Measurements from ENCODE around the gene GALK1.
A peak's percentile ranks its signal among the peaks of the same experiment; 100 is the strongest.

The GALK1 gene

GRCh38 chr17:75722076-75722475, 42.9 kb downstream of the GALK1 start:
- Histone ChIP-seq H3K9me3 (replicated peaks in 1 of 11) (no peaks in the 10 kb centered on the region), H3K27ac (no peak overlapping the region), H3K4me1 (peaks cover 9 to 44% (median 26%) of the 10 kb centered on the region in 10 experiments; a peak in 17 of 20 replicates), H3K4me3 (no peak overlapping the region), H4K20me1 (0 out of 22 replicates have a peak, but pooled peaks cover 0 to 5% (median 0%) of the 10 kb centered on the region in 11 experiments), H3K36me3 (no peaks in the 10 kb centered on the region), H3K9ac (no peak overlapping the region), H3K27me3 (peaks cover 35 to 53% (median 46%) of the 10 kb centered on the region in 11 experiments), H3K4me2 (peak overlapping the region in 6 of 11 experiments; percentile 86 to 91 (median 88); a peak in 5 of 22 replicates)
- TF ChIP-seq Cebpa-rat (IDR thresholded peaks at IDR 0.05) = no peak

DNA sequence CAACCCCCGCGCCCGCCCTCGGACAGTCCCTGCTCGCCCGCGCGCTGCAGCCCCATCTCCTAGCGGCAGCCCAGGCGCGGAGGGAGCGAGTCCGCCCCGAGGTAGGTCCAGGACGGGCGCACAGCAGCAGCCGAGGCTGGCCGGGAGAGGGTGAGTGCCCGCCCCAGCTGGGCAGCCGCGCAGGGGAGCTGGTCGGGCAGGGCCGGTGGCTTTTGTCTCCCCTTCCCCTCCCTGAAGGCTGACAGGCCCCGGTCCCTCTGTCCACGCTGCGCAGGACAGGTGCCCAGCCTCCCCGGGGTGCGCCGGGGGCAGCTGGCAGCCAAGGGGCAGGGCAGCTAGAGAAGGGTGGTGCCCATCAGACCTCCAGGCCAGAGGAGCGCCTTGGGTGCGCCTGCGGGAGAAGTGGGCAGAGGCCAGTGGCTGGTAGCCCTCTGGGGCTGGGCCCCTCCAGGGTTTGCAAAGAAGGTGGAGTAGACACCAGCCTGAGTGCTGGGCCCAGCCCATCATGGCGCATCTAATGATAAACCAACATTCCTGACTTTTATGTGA, 43.5 kb downstream of the GALK1 start:
- no peak for TF ChIP-seq Cebpa-rat (IDR thresholded peaks at IDR 0.05)
- Histone ChIP-seq H3K4me3 (peak overlapping the region in 4 of 10 experiments; percentile 54 to 70 (median 60); a peak in 8 of 20 replicates), H3K36me3 (no peaks in the 10 kb centered on the region), H4K20me1 (0 out of 22 replicates have a peak, but pooled peaks cover 0 to 5% (median 0%) of the 10 kb centered on the region in 11 experiments), H3K27me3 (peaks cover 35 to 53% (median 46%) of the 10 kb centered on the region in 11 experiments), H3K4me2 (peak overlapping the region in 8 of 11 experiments; percentile 28 to 91 (median 87); a peak in 11 of 22 replicates), H3K27ac (no peak overlapping the region), H3K9me3 (replicated peaks in 1 of 11) (no peaks in the 10 kb centered on the region), H3K9ac (no peak overlapping the region), H3K4me1 (peaks cover 9 to 44% (median 26%) of the 10 kb centered on the region in 10 experiments; a peak in 18 of 20 replicates)

DNA sequence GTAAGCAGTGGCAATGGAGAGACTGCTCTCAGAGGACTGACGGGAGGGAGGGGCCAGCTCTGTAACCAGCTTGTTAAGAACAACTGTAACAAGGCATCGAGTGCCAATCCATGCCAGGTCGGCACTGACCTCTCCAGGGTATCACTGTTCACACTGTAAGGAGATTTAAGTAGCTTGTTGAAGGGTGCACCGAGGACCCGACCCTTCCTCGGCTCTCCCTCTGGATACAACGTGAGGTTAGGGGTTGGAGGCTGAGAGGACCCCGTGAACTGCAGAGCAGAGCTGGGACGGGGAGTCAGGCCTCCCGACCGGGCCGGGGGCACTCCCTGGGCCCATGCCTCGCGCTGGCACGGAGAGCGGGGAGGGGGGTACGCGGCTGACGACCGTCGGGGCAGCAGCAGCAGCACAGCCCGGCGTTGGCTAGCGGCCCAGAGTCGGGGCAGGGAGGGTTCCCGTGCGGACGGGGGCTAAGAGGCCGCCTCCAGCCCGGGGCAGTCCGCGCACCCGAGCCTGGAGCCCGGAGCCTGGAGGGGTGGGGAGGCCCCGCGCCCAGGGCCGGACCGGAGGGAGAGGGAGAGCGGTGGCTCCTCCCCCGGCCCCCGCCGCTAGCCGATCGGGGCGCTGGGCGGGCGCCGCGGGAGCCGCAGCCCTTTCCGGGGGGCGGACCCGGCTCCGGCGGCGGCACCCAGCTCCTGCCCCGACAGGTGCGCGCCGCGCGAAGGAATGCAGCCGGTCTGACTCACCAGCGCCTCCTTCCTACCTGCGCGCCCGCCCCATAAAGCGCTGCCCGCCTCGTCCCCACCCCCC, 44.1 kb downstream of the GALK1 start, which contains the start of gene ITGB4:
Gene ITGB4, plus strand, starts transcription at position 804 of the 807 bp plus-strand sequence. CDS start 3,245 bp downstream, outside the sequence.
- H3K9me3 ChIP-seq (replicated peaks in 1 of 11) = no peaks in the 10 kb centered on the region
- peaks cover 9 to 44% (median 28%) of the 10 kb centered on the region in 10 experiments; a peak in 18 of 20 replicates for H3K4me1 ChIP-seq
- no peak within 1 kb of the TSS; a peak in 3 of 22 replicates for H3K27ac ChIP-seq
- H3K4me3 ChIP-seq = peak within 1 kb of the TSS; percentile 53 to 70 (median 56)
- 0 out of 22 replicates have a peak, but pooled peaks cover 0 to 5% (median 0%) of the 10 kb centered on the region in 11 experiments for H4K20me1 ChIP-seq
- peaks cover 35 to 53% (median 46%) of the 10 kb centered on the region in 11 experiments for H3K27me3 ChIP-seq
- no peak for TF ChIP-seq Cebpa-rat (IDR thresholded peaks at IDR 0.05)
- peak within 1 kb of the TSS; percentile 35 to 73 (median 64); a peak in 20 of 22 replicates for H3K9ac ChIP-seq
- H3K36me3 ChIP-seq = no peaks in the 10 kb centered on the region
- peak within 1 kb of the TSS; percentile 69 to 94 (median 88) for H3K4me2 ChIP-seq

- Histone ChIP-seq H3K27me3 (peaks cover 35 to 53% (median 46%) of the 10 kb centered on the region in 11 experiments), H3K4me1 (peaks cover 9 to 38% (median 24%) of the 10 kb centered on the region in 10 experiments; a peak in 18 of 20 replicates), H3K9me3 (replicated peaks in 1 of 11) (no peaks in the 10 kb centered on the region), H3K4me3 (no peak overlapping the region), H3K4me2 (no peak overlapping the region), H3K36me3 (no peaks in the 10 kb centered on the region), H4K20me1 (0 out of 22 replicates have a peak, but pooled peaks cover 0 to 5% (median 0%) of the 10 kb centered on the region in 11 experiments), H3K27ac (no peak overlapping the region), H3K9ac (no peak overlapping the region)
- TF ChIP-seq Cebpa-rat (IDR thresholded peaks at IDR 0.05) = no peak
Measured at GRCh38 chr17:75719732-75720131, 45.3 kb downstream of the GALK1 start.

DNA sequence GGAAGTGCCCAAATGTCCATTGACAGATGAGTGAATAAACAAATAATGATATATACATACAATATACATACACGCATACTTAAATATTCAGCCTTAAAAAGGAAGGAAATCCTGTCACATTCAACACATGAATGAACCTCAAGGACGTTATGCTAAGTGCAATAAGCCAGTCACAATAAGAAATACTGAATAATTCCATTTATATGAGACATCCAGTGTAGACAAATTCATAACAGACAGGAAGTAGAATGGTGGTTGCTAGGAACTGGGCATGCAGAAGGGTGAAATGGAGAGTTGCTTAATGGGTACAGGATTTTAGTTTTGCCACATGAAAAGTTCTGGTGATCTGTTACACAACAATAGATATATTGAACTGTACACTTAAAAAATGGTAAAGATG, 52.5 kb downstream of the GALK1 start:
- Histone ChIP-seq H3K4me3 (no peak overlapping the region), H3K9ac (no peak overlapping the region), H3K9me3 (replicated peaks in 1 of 11) (no peaks in the 10 kb centered on the region), H3K4me2 (peak overlapping the region in 7 of 11 experiments; percentile 7 to 44 (median 16); a peak in 10 of 22 replicates), H3K36me3 (peaks cover 13 to 16% (median 15%) of the 10 kb centered on the region in 11 experiments), H3K4me1 (peaks cover 6 to 27% (median 19%) of the 10 kb centered on the region in 10 experiments; a peak in 17 of 20 replicates), H3K27ac (no peak overlapping the region; a peak in 1 of 22 replicates), H3K27me3 (no peaks in the 10 kb centered on the region), H4K20me1 (peaks cover 0 to under 1% (median 0%) of the 10 kb centered on the region in 11 experiments; a peak in 1 of 22 replicates)
- no peak for TF ChIP-seq Cebpa-rat (IDR thresholded peaks at IDR 0.05)
